GM18507 (cell line): Measurements from ENCODE around the gene CRACR2B.

Experiments used
- DNase-seq: peaks from one replicate; pipeline ENCODE4 v3.0.0; 2011; ENCODE audit warnings: low read depth; ENCODE audit not compliant: insufficient read length; ENCODE audit errors: extremely low spot score
- FAIRE-seq: peaks from 2 replicates; lab custom pipeline; 2011; peaks lifted over from hg19 to GRCh38; lab: Jason Lieb, UNC

The CRACR2B gene

GRCh38 chr11:860234-861104 lies 32.8 kb downstream of the CRACR2B start:
- FAIRE-seq = no peak
- DNase-seq = no peak

- FAIRE-seq (no peak), DNase-seq (no peak)
Observed at GRCh38 chr11:861105-861479, 33.4 kb downstream of the CRACR2B start.

GRCh38 chr11:862081-862661 lies 34.5 kb downstream of the CRACR2B start:
- FAIRE-seq (no peak), DNase-seq (no peak)

GRCh38 chr11:862696-863022 lies 34.9 kb downstream of the CRACR2B start:
- FAIRE-seq = no peak
- no peak for DNase-seq

GRCh38 chr11:863023-863909 lies 35.5 kb downstream of the CRACR2B start:
- no peak for FAIRE-seq

GRCh38 chr11:863910-864827 lies 36.5 kb downstream of the CRACR2B start:
- DNase-seq (no peak), FAIRE-seq (no peak)

More at GRCh38 chr11:863023-863909, 35.5 kb downstream of the CRACR2B start:
- no peak for DNase-seq

GRCh38 chr11:864898-865297 lies 37.2 kb downstream of the CRACR2B start:
- DNase-seq = no peak
- no peak for FAIRE-seq

GRCh38 chr11:865462-866430 lies 38.0 kb downstream of the CRACR2B start:
- FAIRE-seq (no peak), DNase-seq (no peak)

GRCh38 chr11:866481-866880 lies 38.8 kb downstream of the CRACR2B start:
- no peak for DNase-seq
- no peak for FAIRE-seq

- FAIRE-seq = no peak
- no peak for DNase-seq
Observed at GRCh38 chr11:867856-868358, 40.2 kb downstream of the CRACR2B start.

- no peak for FAIRE-seq
- no peak for DNase-seq
Observed at GRCh38 chr11:868394-868793, 40.7 kb downstream of the CRACR2B start.

GRCh38 chr11:868802-869201 lies 41.1 kb downstream of the CRACR2B start:
- FAIRE-seq (no peak), DNase-seq (no peak)

- DNase-seq (no peak), FAIRE-seq (no peak)
Observed at GRCh38 chr11:869399-870126, 41.8 kb downstream of the CRACR2B start.

- FAIRE-seq = no peak
- no peak for DNase-seq
Observed at GRCh38 chr11:870127-870413, 42.4 kb downstream of the CRACR2B start.

- DNase-seq (no peak), FAIRE-seq (no peak)
Observed at GRCh38 chr11:870418-870817, 42.7 kb downstream of the CRACR2B start.

- no peak for DNase-seq
Observed at GRCh38 chr11:871472-871871, 43.8 kb downstream of the CRACR2B start.

GRCh38 chr11:872799-873198 lies 45.1 kb downstream of the CRACR2B start:
- FAIRE-seq = no peak
- no peak for DNase-seq

More at GRCh38 chr11:871472-871871, 43.8 kb downstream of the CRACR2B start:
- no peak for FAIRE-seq

GRCh38 chr11:873706-874105 lies 46.0 kb downstream of the CRACR2B start:
- no peak for DNase-seq

More at GRCh38 chr11:873706-874105, 46.0 kb downstream of the CRACR2B start:
- no peak for FAIRE-seq
